Measurements from ENCODE around the gene CLINT1. TPM values are rescaled to one million over a fixed set of nuclear protein-coding genes. Genes with fewer than 3 reads are reported as not detected.

CLINT1 gene
- total and polyA plus RNA-seq, 2 experiments from 2014 or later: 56.2 to 56.7 TPM

DNA sequence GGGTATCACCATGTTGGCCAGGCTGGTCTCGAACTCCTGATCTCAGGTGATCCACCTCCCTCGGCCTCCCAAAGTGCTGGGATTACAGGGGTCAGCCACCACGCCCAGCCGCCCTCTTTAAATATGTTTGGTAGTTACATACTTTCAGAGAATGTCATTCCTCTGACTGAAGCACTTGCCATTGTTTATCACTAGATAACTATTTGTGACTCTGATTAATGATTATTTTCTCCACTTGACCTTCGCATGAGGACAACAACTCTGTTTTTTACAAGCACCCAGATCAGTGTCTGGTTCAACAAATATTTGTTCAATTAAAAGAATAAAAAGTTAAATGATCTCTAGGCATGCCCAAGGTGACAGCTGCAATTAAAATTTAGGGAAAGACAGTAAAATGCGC, 56.2 kb downstream of the CLINT1 start:
- DNase-seq (ENCODE audit: low read depth in 1 of 2, low spot score in 1 of 2): no peak
- Histone ChIP-seq H3K9me3 (ENCODE audit: low read depth) (no peaks in the 10 kb centered on the region), H3K27ac (no peak overlapping the region), H3K4me3 (no peak overlapping the region), H3K27me3 (no peaks in the 10 kb centered on the region), H3K4me1 (ENCODE audit: low read depth) (no peaks in the 10 kb centered on the region), H3K36me3 (peaks cover 32% of the 10 kb centered on the region)
- TF ChIP-seq, protein P1, sequence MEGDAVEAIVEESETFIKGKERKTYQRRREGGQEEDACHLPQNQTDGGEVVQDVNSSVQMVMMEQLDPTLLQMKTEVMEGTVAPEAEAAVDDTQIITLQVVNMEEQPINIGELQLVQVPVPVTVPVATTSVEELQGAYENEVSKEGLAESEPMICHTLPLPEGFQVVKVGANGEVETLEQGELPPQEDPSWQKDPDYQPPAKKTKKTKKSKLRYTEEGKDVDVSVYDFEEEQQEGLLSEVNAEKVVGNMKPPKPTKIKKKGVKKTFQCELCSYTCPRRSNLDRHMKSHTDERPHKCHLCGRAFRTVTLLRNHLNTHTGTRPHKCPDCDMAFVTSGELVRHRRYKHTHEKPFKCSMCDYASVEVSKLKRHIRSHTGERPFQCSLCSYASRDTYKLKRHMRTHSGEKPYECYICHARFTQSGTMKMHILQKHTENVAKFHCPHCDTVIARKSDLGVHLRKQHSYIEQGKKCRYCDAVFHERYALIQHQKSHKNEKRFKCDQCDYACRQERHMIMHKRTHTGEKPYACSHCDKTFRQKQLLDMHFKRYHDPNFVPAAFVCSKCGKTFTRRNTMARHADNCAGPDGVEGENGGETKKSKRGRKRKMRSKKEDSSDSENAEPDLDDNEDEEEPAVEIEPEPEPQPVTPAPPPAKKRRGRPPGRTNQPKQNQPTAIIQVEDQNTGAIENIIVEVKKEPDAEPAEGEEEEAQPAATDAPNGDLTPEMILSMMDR (IDR thresholded peaks at IDR 0.05; ENCODE audit: low read depth, low read length): no peak

DNA sequence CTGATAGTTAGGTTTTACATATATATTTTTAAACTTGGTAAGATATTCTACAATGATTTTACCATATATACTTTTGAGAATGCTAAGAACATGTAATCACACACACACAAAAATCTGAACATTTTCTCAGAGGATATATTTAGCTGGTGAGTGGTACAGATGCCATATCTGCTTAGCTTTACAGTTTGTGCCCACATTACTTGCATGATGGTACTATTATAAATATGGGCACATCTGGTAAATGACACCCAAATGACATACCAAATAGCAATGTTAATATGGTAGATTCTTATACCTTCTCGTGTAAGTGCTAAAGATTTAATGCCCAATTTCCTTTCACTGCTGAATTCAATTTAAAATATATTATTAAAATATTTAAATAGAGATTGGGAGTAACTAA, 58.8 kb downstream of the CLINT1 start:
- no peak for DNase-seq (ENCODE audit: low read depth in 1 of 2, low spot score in 1 of 2)
- Histone ChIP-seq H3K27ac (no peak overlapping the region), H3K4me1 (ENCODE audit: low read depth) (no peaks in the 10 kb centered on the region), H3K4me3 (no peak overlapping the region), H3K36me3 (peaks cover 22% of the 10 kb centered on the region), H3K27me3 (no peaks in the 10 kb centered on the region), H3K9me3 (ENCODE audit: low read depth) (no peaks in the 10 kb centered on the region)
- TF ChIP-seq, protein P1 (IDR thresholded peaks at IDR 0.05; ENCODE audit: low read depth, low read length): no peak

DNA sequence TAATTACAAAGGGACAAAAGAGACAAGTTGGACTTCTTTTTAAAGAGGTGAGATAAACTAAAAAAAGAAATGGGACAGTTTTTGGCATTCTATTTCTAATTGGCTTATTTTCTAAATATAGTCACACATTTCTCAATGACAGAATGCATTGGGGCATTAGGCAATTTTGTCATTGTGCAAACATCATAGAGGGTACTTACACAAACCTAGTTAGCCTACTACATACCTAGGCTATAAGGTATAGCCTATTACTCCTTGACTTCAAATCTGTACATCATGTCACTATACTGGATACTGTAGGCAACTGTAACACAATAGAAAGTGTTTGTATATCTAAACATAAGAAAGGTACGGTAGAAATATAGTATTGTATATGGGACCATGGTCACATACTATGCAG, 59.4 kb downstream of the CLINT1 start:
- TF ChIP-seq, protein P1 (IDR thresholded peaks at IDR 0.05; ENCODE audit: low read depth, low read length): no peak
- Histone ChIP-seq H3K4me1 (ENCODE audit: low read depth) (no peaks in the 10 kb centered on the region), H3K36me3 (peaks cover 18% of the 10 kb centered on the region), H3K4me3 (no peak overlapping the region), H3K27me3 (no peaks in the 10 kb centered on the region), H3K27ac (no peak overlapping the region), H3K9me3 (ENCODE audit: low read depth) (no peaks in the 10 kb centered on the region)
- DNase-seq (ENCODE audit: low read depth in 1 of 2, low spot score in 1 of 2): no peak

DNA sequence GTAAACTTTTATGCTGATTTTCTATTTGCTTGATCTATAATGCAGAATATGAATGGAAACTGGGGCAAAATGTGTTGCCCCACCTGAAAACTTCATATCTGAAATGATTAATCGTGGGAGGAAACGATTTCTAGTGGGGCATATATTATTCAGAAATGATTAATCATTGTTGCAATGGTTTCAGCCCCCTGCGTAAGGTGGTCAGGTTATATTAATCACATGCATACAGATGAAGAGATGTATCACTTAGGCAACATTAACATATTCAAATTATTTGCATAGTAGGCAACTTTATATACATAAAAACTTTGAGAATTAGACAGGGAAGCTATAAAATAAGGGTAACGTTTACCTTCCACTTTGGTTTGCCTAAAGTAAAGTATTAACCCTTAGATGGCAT, 65.6 kb downstream of the CLINT1 start:
- H3K4me3 ChIP-seq: no peak overlapping the region
- H3K27ac ChIP-seq: no peak overlapping the region
- H3K4me1 ChIP-seq (ENCODE audit: low read depth): no peaks in the 10 kb centered on the region
- TF ChIP-seq, protein P1 (IDR thresholded peaks at IDR 0.05; ENCODE audit: low read depth, low read length): no peak
- peaks cover 24% of the 10 kb centered on the region for H3K36me3 ChIP-seq
- no peaks in the 10 kb centered on the region for H3K9me3 ChIP-seq (ENCODE audit: low read depth)
- no peak for DNase-seq (ENCODE audit: low read depth in 1 of 2, low spot score in 1 of 2)
- no peaks in the 10 kb centered on the region for H3K27me3 ChIP-seq

DNA sequence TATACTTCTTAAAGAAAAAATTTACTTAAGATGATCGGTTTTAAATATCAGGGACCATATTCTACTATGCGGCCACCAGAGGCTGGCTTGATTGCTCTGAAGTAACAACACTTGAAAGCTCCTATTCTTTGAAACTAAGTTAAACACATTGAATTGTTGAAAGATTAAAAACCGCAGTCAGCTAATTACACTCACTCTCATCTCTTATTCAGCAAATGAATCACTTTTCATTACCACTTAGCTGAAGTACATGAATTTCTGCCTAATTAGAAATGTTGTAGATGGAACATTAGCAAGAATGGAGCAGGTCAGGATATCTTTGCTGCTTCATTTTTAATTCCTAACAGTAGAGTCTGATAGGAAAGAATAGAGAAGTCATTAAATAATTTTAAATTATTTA, 73.1 kb downstream of the CLINT1 start:
- Histone ChIP-seq H3K9me3 (ENCODE audit: low read depth) (no peaks in the 10 kb centered on the region), H3K4me1 (ENCODE audit: low read depth) (peaks cover 7% of the 10 kb centered on the region), H3K4me3 (no peak overlapping the region), H3K27ac (no peak overlapping the region), H3K27me3 (no peaks in the 10 kb centered on the region), H3K36me3 (peaks cover 19% of the 10 kb centered on the region)
- DNase-seq (ENCODE audit: low read depth in 1 of 2, low spot score in 1 of 2): no peak
- TF ChIP-seq, protein P1 (IDR thresholded peaks at IDR 0.05; ENCODE audit: low read depth, low read length): no peak

DNA sequence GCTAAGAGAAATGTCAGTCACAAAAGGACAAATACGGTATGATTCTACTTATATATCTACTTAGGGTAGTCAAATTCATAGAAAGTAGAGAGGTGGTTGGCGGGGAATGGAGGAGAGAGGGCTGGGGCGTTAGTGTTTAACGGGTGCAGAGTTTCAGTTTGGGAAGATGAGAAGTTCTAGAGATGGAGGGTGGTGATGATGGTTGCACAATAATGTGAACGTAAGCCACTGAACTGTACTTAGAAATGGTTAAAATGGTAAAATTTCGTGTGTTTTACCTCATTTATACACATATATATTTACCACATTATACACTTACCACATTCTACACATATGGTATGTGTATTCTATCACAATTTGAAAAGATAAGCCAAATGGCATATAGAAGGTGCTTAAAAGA, 79.7 kb downstream of the CLINT1 start:
- no peaks in the 10 kb centered on the region for H3K27me3 ChIP-seq
- H3K9me3 ChIP-seq (ENCODE audit: low read depth): no peaks in the 10 kb centered on the region
- no peak for DNase-seq (ENCODE audit: low read depth in 1 of 2, low spot score in 1 of 2)
- no peak overlapping the region for H3K27ac ChIP-seq
- no peak overlapping the region for H3K4me3 ChIP-seq
- TF ChIP-seq, protein P1 (IDR thresholded peaks at IDR 0.05; ENCODE audit: low read depth, low read length): no peak
- H3K4me1 ChIP-seq (ENCODE audit: low read depth): peaks cover 7% of the 10 kb centered on the region
- H3K36me3 ChIP-seq: no peaks in the 10 kb centered on the region
